IMR-90 (cell line): ENCODE data around the gene GALNT9. TPM values are rescaled to one million over a fixed set of nuclear protein-coding genes. Genes with fewer than 3 reads are reported as not detected.

ENCODE experiments used
- ATAC-seq: fragments of 200-7000 bp; cut with Tn5 transposase; 2 replicates; pipeline ENCODE4 v1.9.1; 2020; ENCODE audit warnings: low read depth, mild to moderate bottlenecking, moderate library complexity
- BruUV-seq: library from RNA; stranded (reverse); fragments of 400-500 nt; replicated peaks from 2 replicates; lab custom pipeline; 2021; lab: Mats Ljungman, UMichigan
- CTCF ChIA-PET: fragments of 300-600 bp; formaldehyde crosslinking; extraction: SDS; loops from one replicate; lab custom pipeline; 2021; ENCODE audit warnings: antibody characterized with exemption; lab: Yijun Ruan, JAX
- POLR2A ChIA-PET: fragments of 300-600 bp; sonication (Branson Sonifier 250); formaldehyde crosslinking; loops from one replicate; lab custom pipeline; 2022; ENCODE audit warnings: antibody characterized with exemption; ENCODE audit not compliant: unreplicated experiment; lab: Charles Lee
- DNase-seq: peaks from one replicate; pipeline ENCODE4 v3.0.0; 2013
- H2AFZ ChIP-seq: replicated peaks from 2 replicates; pipeline ENCODE3; 2013; ENCODE audit warnings: low read length, mild to moderate bottlenecking; ENCODE audit not compliant: poor library complexity
- H2AK5ac ChIP-seq: 2 replicates; pipeline ENCODE4 v1.6.1; 2013; ENCODE audit warnings: low read depth, low read length, inconsistent platforms
- H2AK9ac ChIP-seq: replicated peaks from 2 replicates; pipeline ENCODE3; 2013; ENCODE audit warnings: mild to moderate bottlenecking, low read depth, low read length, moderate library complexity; ENCODE audit not compliant: poor library complexity
- H2BK120ac ChIP-seq: 2 replicates; pipeline ENCODE4 v1.6.1; 2013; ENCODE audit warnings: low read depth, low read length, inconsistent platforms
- H2BK15ac ChIP-seq: 3 replicates; pipeline ENCODE4 v1.6.1; 2013; ENCODE audit warnings: low read depth, low read length, inconsistent platforms
- H2BK20ac ChIP-seq: 2 replicates; pipeline ENCODE4 v1.6.1; 2013; ENCODE audit warnings: low read depth, mild to moderate bottlenecking, inconsistent platforms, low read length, moderate library complexity
- H2BK5ac ChIP-seq: 2 replicates; pipeline ENCODE4 v1.6.1; 2013; ENCODE audit warnings: mild to moderate bottlenecking, low read depth, low read length, inconsistent platforms; ENCODE audit not compliant: poor library complexity, severe bottlenecking
- H3K14ac ChIP-seq: replicated peaks from 2 replicates; pipeline ENCODE4 v1.6.1; 2013; ENCODE audit warnings: low read depth, low read length, inconsistent platforms
- H3K18ac ChIP-seq: 2 replicates; pipeline ENCODE4 v1.6.1; 2013; ENCODE audit warnings: low read depth, low read length, control low read depth
- H3K23ac ChIP-seq: 2 replicates; pipeline ENCODE4 v1.6.1; 2013; ENCODE audit warnings: low read depth, low read length, inconsistent platforms
- H3K27ac ChIP-seq: 2 replicates; pipeline ENCODE4 v1.5.1; 2013; ENCODE audit warnings: mild to moderate bottlenecking, control low read depth, low read length; ENCODE audit not compliant: insufficient read depth
- H3K27me3 ChIP-seq: 2 replicates; pipeline ENCODE4 v1.6.1; 2013; ENCODE audit warnings: low read length; ENCODE audit not compliant: control insufficient read depth, insufficient read depth
- H3K36me3 ChIP-seq: 2 replicates; pipeline ENCODE4 v1.6.1; 2013; ENCODE audit warnings: low read length, mixed read lengths; ENCODE audit not compliant: control insufficient read depth, insufficient read depth
- H3K4ac ChIP-seq: 2 replicates; pipeline ENCODE4 v1.6.1; 2013; ENCODE audit warnings: low read depth, low read length, inconsistent platforms
- H3K4me1 ChIP-seq: 2 replicates; pipeline ENCODE4 v1.6.1; 2013; ENCODE audit warnings: low read length, mixed read lengths; ENCODE audit not compliant: control insufficient read depth, insufficient read depth
- H3K4me2 ChIP-seq: 2 replicates; pipeline ENCODE4 v1.6.1; 2013; ENCODE audit warnings: low read depth, mild to moderate bottlenecking, control low read depth, low read length, moderate library complexity
- H3K4me3 ChIP-seq: 2 replicates; pipeline ENCODE4 v1.5.1; 2013; ENCODE audit warnings: low read depth, mild to moderate bottlenecking, control low read depth, low read length, moderate library complexity; ENCODE audit not compliant: insufficient read depth
- H3K56ac ChIP-seq: 2 replicates; pipeline ENCODE4 v1.6.1; 2013; ENCODE audit warnings: low read length, inconsistent platforms; ENCODE audit not compliant: insufficient read depth; ENCODE audit errors: extremely low read depth
- H3K79me1 ChIP-seq, 2 experiments: 2 replicates each; pipeline ENCODE4 v1.6.1; 2013; ENCODE audit warnings: low read length in 2 of 2, inconsistent platforms in 1 of 2, low read depth in 1 of 2
- H3K9ac ChIP-seq: 2 replicates; pipeline ENCODE4 v1.6.1; 2013; ENCODE audit warnings: low read depth, low read length, control low read depth
- H3K9me1 ChIP-seq: 2 replicates; pipeline ENCODE4 v1.6.1; 2013; ENCODE audit warnings: low read length, inconsistent platforms; ENCODE audit not compliant: insufficient read depth
- H3K9me3 ChIP-seq: 2 replicates; pipeline ENCODE4 v1.6.1; 2013; ENCODE audit warnings: low read length; ENCODE audit not compliant: control insufficient read depth, insufficient read depth
- H4K20me1 ChIP-seq: 2 replicates; pipeline ENCODE4 v1.6.1; 2013; ENCODE audit warnings: low read length, inconsistent platforms; ENCODE audit not compliant: insufficient read depth
- H4K5ac ChIP-seq: 2 replicates; pipeline ENCODE4 v1.6.1; 2013; ENCODE audit warnings: mild to moderate bottlenecking, low read depth, low read length, control low read depth
- H4K8ac ChIP-seq, 2 experiments: 2 replicates each; pipeline ENCODE4 v1.6.1; 2013; ENCODE audit warnings: low read depth in 2 of 2, low read length in 2 of 2, control low read depth in 1 of 2, inconsistent platforms in 1 of 2
- H4K91ac ChIP-seq: 2 replicates; pipeline ENCODE4 v1.6.1; 2013; ENCODE audit warnings: low read depth, low read length, inconsistent platforms; ENCODE audit not compliant: insufficient read depth
- BHLHE40 ChIP-seq: fragments of 150-350 bp; IDR thresholded peaks from 2 replicates; pipeline ENCODE4 v1.6.1; 2016; ENCODE audit warnings: mild to moderate bottlenecking, low read depth, low read length
- CHD1 ChIP-seq: IDR thresholded peaks from 2 replicates; pipeline ENCODE4 v1.6.1; 2012; ENCODE audit warnings: low read depth, low read length, improper control_type of control experiment
- MAZ ChIP-seq: IDR thresholded peaks from 2 replicates; pipeline ENCODE4 v1.6.1; 2012; ENCODE audit warnings: low read depth, mild to moderate bottlenecking, low read length, improper control_type of control experiment, moderate library complexity, borderline replicate concordance
- MXI1 ChIP-seq: IDR thresholded peaks from 2 replicates; pipeline ENCODE4 v1.6.1; 2012; ENCODE audit warnings: low read depth, mild to moderate bottlenecking, low read length, moderate library complexity, borderline replicate concordance
- NFE2L2 ChIP-seq: fragments of 150-350 bp; IDR thresholded peaks from 2 replicates; pipeline ENCODE4 v1.6.1; 2016; ENCODE audit warnings: low read depth, mild to moderate bottlenecking, low read length
- POLR2A ChIP-seq: IDR thresholded peaks from 2 replicates; pipeline ENCODE4 v1.6.1; 2012; ENCODE audit warnings: mild to moderate bottlenecking, low read depth, low read length
- RFX5 ChIP-seq: IDR thresholded peaks from 2 replicates; pipeline ENCODE4 v1.8.0; 2012; ENCODE audit warnings: low read depth, mild to moderate bottlenecking, low read length, moderate library complexity
- SMC3 ChIP-seq: fragments of 150-350 bp; IDR thresholded peaks from 2 replicates; pipeline ENCODE4 v1.6.1; 2016; ENCODE audit warnings: low read depth, mild to moderate bottlenecking, antibody characterized with exemption, low read length, moderate library complexity
- WGBS, 2 experiments: methylation state at CpG; one replicate each; pipeline versions ENCODE4 v1.1.5 to v1.1.7; 2013; ENCODE audit warnings: missing lambda C conversion rate in 2 of 2; ENCODE audit not compliant: insufficient read length in 1 of 2; ENCODE audit errors: extremely low coverage in 2 of 2; 5-methylcytosine and 5-hydroxymethylcytosine counted together
- dilution Hi-C: fragments of 300-500 bp; cut with HindIII; formaldehyde crosslinking; loops from one replicate; pipeline ENCODE4 v1.14.3; 2018; ENCODE audit warnings: low sequenced_read_pairs; ENCODE audit not compliant: unreplicated experiment
- in situ Hi-C: fragments of 300-500 bp; cut with MboI; formaldehyde crosslinking; loops from 3 replicates; pipeline ENCODE4 v1.14.3; 2019; ENCODE audit warnings: low sequenced_read_pairs, inconsistent platforms, mixed read lengths
- intact Hi-C: fragments of 100-400 bp; cut with micrococcal nuclease; formaldehyde crosslinking; loops from 2 replicates; pipeline ENCODE4 v1.10.0; 2022
- polyA plus RNA-seq, 3 experiments: library from polyadenylated mRNA; depleted of rRNA; stranded (reverse); fragments of >200 nt; gene quantifications; 2 replicates each; pipeline ENCODE4 v1.2.3, GENCODE V29; 2012; ENCODE audit warnings: low replicate concordance in 1 of 3
- total RNA-seq: library from RNA; depleted of rRNA; stranded (reverse); fragments of >200 nt; gene quantifications from 2 replicates; pipeline ENCODE4 v1.2.3, GENCODE V29; 2012

The GALNT9 gene
- total and polyA plus RNA-seq, 2 of the 4 experiments (the other 2 are of a cell fraction) = under 0.01 to 0.12 TPM

GRCh38 chr12:132318135-132318534 lies 11.3 kb downstream of the GALNT9 start:
- H3K9ac ChIP-seq = no peak overlapping the region
- H3K79me1 ChIP-seq = no peaks in the 10 kb centered on the region
- no peaks in the 10 kb centered on the region for H3K9me1 ChIP-seq
- no peak overlapping the region for H3K14ac ChIP-seq
- ATAC-seq (no peak), DNase-seq (no peak)
- no peak overlapping the region for H3K56ac ChIP-seq
- no peak overlapping the region for H2BK5ac ChIP-seq
- H2AK5ac ChIP-seq = no peak overlapping the region
- no TSS peak for BruUV-seq
- H3K4me3 ChIP-seq = no peak overlapping the region
- H3K23ac ChIP-seq = no peak overlapping the region
- H3K27me3 ChIP-seq = peaks cover 7% of the 10 kb centered on the region; the same call in 1 of the 2 replicates
- intact Hi-C loops (no loop called here), dilution Hi-C loops (no loop called here), in situ Hi-C loops (no loop called here)
- H2BK20ac ChIP-seq = no peak overlapping the region
- H3K4me2 ChIP-seq = no peak overlapping the region
- ChIA-PET CTCF (no interaction called here), POLR2A (no interaction called here)
- H2AK9ac ChIP-seq = no peak overlapping the region
- no peaks in the 10 kb centered on the region for H4K20me1 ChIP-seq
- H3K18ac ChIP-seq = no peak overlapping the region
- no peaks in the 10 kb centered on the region for H3K4me1 ChIP-seq
- H3K36me3 ChIP-seq = no peaks in the 10 kb centered on the region
- H3K4ac ChIP-seq = no peak overlapping the region
- 75% methylated on average over 8 of the region's 10 CpGs; no CpG with 5 or more reads in 1 of the 2 experiments for WGBS, 2 experiments
- H4K91ac ChIP-seq = no peak overlapping the region
- H4K8ac ChIP-seq = no peak overlapping the region
- H4K5ac ChIP-seq = no peak overlapping the region
- H3K27ac ChIP-seq = no peak overlapping the region
- no peak overlapping the region for H2BK120ac ChIP-seq
- H2BK15ac ChIP-seq = no peak overlapping the region
- peaks cover 4% of the 10 kb centered on the region for H3K9me3 ChIP-seq
- TF ChIP-seq NFE2L2 (no peak), SMC3 (no peak), BHLHE40 (no peak), CHD1 (no peak), MAZ (no peak), RFX5 (no peak), MXI1 (no peak), POLR2A (no peak)
- H2AFZ ChIP-seq = no peak overlapping the region
